ENCODE data around the gene MAN1C1.
A peak's percentile ranks its signal among the peaks of the same experiment; 100 is the strongest.

The MAN1C1 gene

GRCh38 chr1:25795946-25796810 is 179.6 kb downstream of the MAN1C1 start:
- TF ChIP-seq CTCF (IDR thresholded peaks at IDR 0.05; ENCODE audit: unreplicated experiment in 3 of 3) = no peak
- Mint-ChIP-seq H3K4me3 (no peak overlapping the region), H3K4me1 (peaks cover 38% of the 10 kb centered on the region), H3K27me3 (ENCODE audit: low read depth) (peaks cover 30% of the 10 kb centered on the region), H3K27ac (no peak overlapping the region), H3K36me3 (ENCODE audit: low read depth) (peaks cover 3% of the 10 kb centered on the region), H3K9me3 (no peaks in the 10 kb centered on the region)

GRCh38 chr1:25796811-25797458 is 180.3 kb downstream of the MAN1C1 start:
- Mint-ChIP-seq H3K4me1 (peaks cover 36% of the 10 kb centered on the region), H3K36me3 (ENCODE audit: low read depth) (peaks cover 3% of the 10 kb centered on the region), H3K27ac (peak overlapping the region in 2 of 3 experiments; percentile 12 to 50), H3K9me3 (no peaks in the 10 kb centered on the region), H3K27me3 (ENCODE audit: low read depth) (peaks cover 30% of the 10 kb centered on the region), H3K4me3 (peak overlapping the region; percentile 52 to 74 (median 66))
- TF ChIP-seq CTCF (IDR thresholded peaks at IDR 0.05; ENCODE audit: unreplicated experiment in 3 of 3) = peak; percentile 73 to 76 (median 75)

GRCh38 chr1:25797939-25798338 is 181.3 kb downstream of the MAN1C1 start:
- Mint-ChIP-seq H3K36me3 (ENCODE audit: low read depth) (peaks cover 3% of the 10 kb centered on the region), H3K27me3 (ENCODE audit: low read depth) (peaks cover 27% of the 10 kb centered on the region), H3K9me3 (no peaks in the 10 kb centered on the region), H3K4me1 (peaks cover 38% of the 10 kb centered on the region), H3K4me3 (peak overlapping the region; percentile 36 to 81 (median 73)), H3K27ac (peak overlapping the region in 1 of 3 experiments; percentile 19)
- TF ChIP-seq CTCF (IDR thresholded peaks at IDR 0.05; ENCODE audit: unreplicated experiment in 3 of 3) = peak; percentile 21 to 41 (median 39)

GRCh38 chr1:25798666-25799351 is 182.2 kb downstream of the MAN1C1 start:
- H3K27ac Mint-ChIP-seq = peak overlapping the region in 1 of 3 experiments; percentile 19
- no peaks in the 10 kb centered on the region for H3K9me3 Mint-ChIP-seq
- no peak for TF ChIP-seq CTCF (IDR thresholded peaks at IDR 0.05; ENCODE audit: unreplicated experiment in 3 of 3)
- H3K27me3 Mint-ChIP-seq (ENCODE audit: low read depth) = peaks cover 27% of the 10 kb centered on the region
- peaks cover 40% of the 10 kb centered on the region for H3K4me1 Mint-ChIP-seq
- peaks cover 3% of the 10 kb centered on the region for H3K36me3 Mint-ChIP-seq (ENCODE audit: low read depth)
- peak overlapping the region; percentile 78 to 82 (median 81) for H3K4me3 Mint-ChIP-seq

GRCh38 chr1:25799352-25799934 is 182.9 kb downstream of the MAN1C1 start:
- Mint-ChIP-seq H3K9me3 (no peaks in the 10 kb centered on the region), H3K36me3 (ENCODE audit: low read depth) (peaks cover 3% of the 10 kb centered on the region), H3K27ac (peak overlapping the region in 2 of 3 experiments; percentile 59 to 70), H3K4me3 (peak overlapping the region; percentile 78 to 82 (median 81)), H3K27me3 (ENCODE audit: low read depth) (peaks cover 27% of the 10 kb centered on the region), H3K4me1 (peaks cover 44% of the 10 kb centered on the region)
- TF ChIP-seq CTCF (IDR thresholded peaks at IDR 0.05; ENCODE audit: unreplicated experiment in 3 of 3) = no peak

Measured in nephron (organoid).